Colonic mucosa (tissue), 4 donors: ENCODE measurements around the gene TUG1. TPM values are rescaled to one million over a fixed set of nuclear protein-coding genes. Genes with fewer than 3 reads are reported as not detected.

ENCODE experiments used
- DNase-seq: peaks from one replicate; pipeline ENCODE4 v3.0.0-alpha.2; 2020
- H3K27ac ChIP-seq: fragments of 200-600 bp; one replicate; pipeline ENCODE4 v1.8.0; 2021
- H3K27me3 ChIP-seq: fragments of 200-600 bp; one replicate; pipeline ENCODE4 v1.8.0; 2021
- H3K36me3 ChIP-seq: fragments of 200-600 bp; one replicate; pipeline ENCODE4 v1.8.0; 2021
- H3K4me1 ChIP-seq: fragments of 200-600 bp; one replicate; pipeline ENCODE4 v1.8.0; 2021; ENCODE audit warnings: mild to moderate bottlenecking
- H3K4me3 ChIP-seq: fragments of 200-600 bp; one replicate; pipeline ENCODE4 v1.8.0; 2021
- H3K9ac ChIP-seq, 2 donors: one replicate each; pipeline ENCODE4 v1.7.0; 2013; ENCODE audit warnings: control low read depth in 2 of 2, low read depth in 2 of 2, low read length in 2 of 2
- H3K9me3 ChIP-seq: fragments of 200-600 bp; one replicate; pipeline ENCODE4 v1.8.0; 2021
- intact Hi-C: fragments of 100-400 bp; cut with DNase I; formaldehyde crosslinking; loops from one replicate; pipeline ENCODE4 v1.14.1; 2022
- total RNA-seq, 2 donors: library from RNA; stranded (reverse); fragmentation: NEBNext Ultra II Directional in 1 of 2; extraction: Animal tissue kit (Norgen Biotek cat#: 25700) in 1 of 2; gene quantifications; one replicate each; pipeline ENCODE4 v1.2.1, GENCODE V29; 2021
- TF ChIP-seq, protein P1 (sequence below): fragments of 200-600 bp; IDR thresholded peaks from one replicate; pipeline ENCODE4 v1.8.0; 2022; ENCODE audit warnings: antibody characterized with exemption, mild to moderate bottlenecking
- donor health status: healthy.
- donor health status: DM: no; HTN: no; CAD: no.
- donor health status: DM: no; HTN: no; CAD: no.

Gene TUG1
- total RNA-seq, 2 donors from 2014 or later, result 63.0 to 66.6 TPM

DNA sequence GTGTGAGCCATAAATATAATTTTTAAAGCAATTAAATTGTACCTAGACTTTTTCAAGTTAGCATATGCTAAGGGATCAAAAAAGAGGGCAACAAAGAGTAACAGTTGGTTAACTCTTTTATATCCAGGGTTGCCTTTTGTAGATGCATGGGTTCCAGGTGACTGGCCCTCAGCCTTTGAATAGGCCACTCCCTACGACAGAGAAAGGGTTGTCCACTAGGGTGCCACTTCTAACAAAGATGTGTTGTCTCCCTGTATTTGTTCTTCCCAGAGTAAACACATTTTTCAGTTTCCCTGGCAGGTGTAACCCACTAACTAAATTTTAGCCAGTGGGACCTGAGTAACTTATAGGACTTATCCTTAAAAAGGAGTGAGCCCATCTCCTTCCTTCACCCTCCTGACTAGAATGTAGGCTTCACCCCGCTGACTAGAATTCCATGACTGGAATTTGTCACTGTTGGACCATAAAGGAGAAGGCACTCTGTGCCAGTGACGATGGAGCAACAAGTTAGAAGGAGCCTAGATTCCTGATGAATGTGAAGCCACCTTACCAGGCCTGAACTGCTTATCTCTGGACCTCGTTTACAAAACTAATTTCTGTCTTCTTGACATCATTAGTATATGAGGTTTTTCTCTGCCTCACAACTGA, 16.6 kb downstream of the TUG1 start:
- Histone ChIP-seq H3K4me3 (no peak overlapping the region), H3K27ac (no peak overlapping the region), H3K9me3 (no peaks in the 10 kb centered on the region), H3K9ac (no peak overlapping the region), H3K36me3 (no peaks in the 10 kb centered on the region), H3K4me1 (no peaks in the 10 kb centered on the region), H3K27me3 (no peaks in the 10 kb centered on the region)
- TF ChIP-seq, protein P1, sequence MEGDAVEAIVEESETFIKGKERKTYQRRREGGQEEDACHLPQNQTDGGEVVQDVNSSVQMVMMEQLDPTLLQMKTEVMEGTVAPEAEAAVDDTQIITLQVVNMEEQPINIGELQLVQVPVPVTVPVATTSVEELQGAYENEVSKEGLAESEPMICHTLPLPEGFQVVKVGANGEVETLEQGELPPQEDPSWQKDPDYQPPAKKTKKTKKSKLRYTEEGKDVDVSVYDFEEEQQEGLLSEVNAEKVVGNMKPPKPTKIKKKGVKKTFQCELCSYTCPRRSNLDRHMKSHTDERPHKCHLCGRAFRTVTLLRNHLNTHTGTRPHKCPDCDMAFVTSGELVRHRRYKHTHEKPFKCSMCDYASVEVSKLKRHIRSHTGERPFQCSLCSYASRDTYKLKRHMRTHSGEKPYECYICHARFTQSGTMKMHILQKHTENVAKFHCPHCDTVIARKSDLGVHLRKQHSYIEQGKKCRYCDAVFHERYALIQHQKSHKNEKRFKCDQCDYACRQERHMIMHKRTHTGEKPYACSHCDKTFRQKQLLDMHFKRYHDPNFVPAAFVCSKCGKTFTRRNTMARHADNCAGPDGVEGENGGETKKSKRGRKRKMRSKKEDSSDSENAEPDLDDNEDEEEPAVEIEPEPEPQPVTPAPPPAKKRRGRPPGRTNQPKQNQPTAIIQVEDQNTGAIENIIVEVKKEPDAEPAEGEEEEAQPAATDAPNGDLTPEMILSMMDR, result no peak
- DNase-seq, result no peak
- intact Hi-C loops, result no loop called here

DNA sequence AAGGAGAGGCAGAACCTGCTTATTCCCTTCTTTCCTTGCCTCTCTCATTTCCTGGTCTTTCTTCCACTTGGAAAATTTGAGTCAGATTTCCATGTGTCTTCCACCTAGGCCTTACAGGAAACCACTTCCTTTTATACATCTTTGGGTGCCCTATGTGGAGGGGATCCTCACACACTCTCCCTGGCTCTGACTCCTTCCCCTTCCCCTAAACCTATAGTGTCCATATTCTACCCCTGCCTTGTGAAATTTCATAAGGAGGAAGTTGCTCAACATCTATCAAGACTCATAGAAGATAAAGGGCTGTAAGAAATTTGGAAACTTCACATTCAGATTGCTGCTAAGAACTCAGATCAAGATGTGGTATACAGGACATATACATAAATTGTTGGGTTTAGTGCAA, 20.4 kb downstream of the TUG1 start:
- Histone ChIP-seq H3K9ac (no peak overlapping the region), H3K27ac (no peak overlapping the region), H3K36me3 (no peaks in the 10 kb centered on the region), H3K4me1 (no peaks in the 10 kb centered on the region), H3K9me3 (no peaks in the 10 kb centered on the region), H3K27me3 (no peaks in the 10 kb centered on the region), H3K4me3 (no peak overlapping the region)
- TF ChIP-seq, protein P1, result no peak
- no peak for DNase-seq
- intact Hi-C loops, result no loop called here

DNA sequence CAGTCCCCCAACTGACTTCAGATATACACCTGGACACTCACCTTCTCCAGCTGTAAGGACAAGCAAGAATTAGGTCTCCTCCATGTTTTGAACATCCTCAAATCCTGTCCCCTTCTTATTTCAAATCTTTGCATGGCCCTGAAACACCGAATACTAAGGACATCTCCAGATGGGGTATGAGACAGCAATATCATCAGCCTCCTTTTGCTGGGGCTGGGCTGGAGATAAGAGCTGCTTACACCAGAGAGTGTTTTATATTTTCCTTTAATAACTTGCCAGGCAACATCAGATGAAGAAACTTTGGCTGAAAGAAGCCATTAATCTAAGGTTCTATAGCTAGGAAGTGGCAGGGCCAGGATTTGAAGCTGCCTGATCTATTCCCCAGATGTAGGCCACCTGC, 21.6 kb downstream of the TUG1 start:
- H3K27me3 ChIP-seq, result no peaks in the 10 kb centered on the region
- H3K9me3 ChIP-seq, result no peaks in the 10 kb centered on the region
- no peak overlapping the region for H3K27ac ChIP-seq
- no peaks in the 10 kb centered on the region for H3K36me3 ChIP-seq
- no peak overlapping the region for H3K4me3 ChIP-seq
- H3K9ac ChIP-seq, result no peak overlapping the region
- no peak for DNase-seq
- H3K4me1 ChIP-seq, result no peaks in the 10 kb centered on the region
- intact Hi-C loops, result no loop called here
- TF ChIP-seq, protein P1, result no peak

DNA sequence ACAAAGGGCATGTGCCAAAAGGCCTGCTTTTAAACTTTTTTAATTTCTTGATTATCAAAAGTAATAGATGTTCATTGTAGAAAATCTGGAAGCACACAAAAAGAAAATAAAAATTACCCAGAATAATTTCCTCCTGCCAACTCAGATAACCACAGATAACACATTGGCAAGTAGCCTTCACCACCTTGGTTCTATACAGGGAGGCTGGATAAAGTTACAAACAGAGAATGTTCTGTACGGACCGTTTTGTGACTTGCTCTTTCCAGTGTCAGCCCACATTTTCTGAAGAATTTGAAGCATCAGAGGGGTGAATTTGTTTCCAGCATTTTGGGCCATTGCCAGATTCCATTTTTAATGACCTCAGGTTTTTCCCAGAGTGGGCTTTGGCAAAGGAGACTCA, 23.5 kb downstream of the TUG1 start:
- intact Hi-C loops, result no loop called here
- Histone ChIP-seq H3K27me3 (no peaks in the 10 kb centered on the region), H3K4me1 (no peaks in the 10 kb centered on the region), H3K4me3 (no peak overlapping the region), H3K9me3 (no peaks in the 10 kb centered on the region), H3K36me3 (no peaks in the 10 kb centered on the region), H3K27ac (no peak overlapping the region), H3K9ac (no peak overlapping the region)
- TF ChIP-seq, protein P1, result no peak
- no peak for DNase-seq

DNA sequence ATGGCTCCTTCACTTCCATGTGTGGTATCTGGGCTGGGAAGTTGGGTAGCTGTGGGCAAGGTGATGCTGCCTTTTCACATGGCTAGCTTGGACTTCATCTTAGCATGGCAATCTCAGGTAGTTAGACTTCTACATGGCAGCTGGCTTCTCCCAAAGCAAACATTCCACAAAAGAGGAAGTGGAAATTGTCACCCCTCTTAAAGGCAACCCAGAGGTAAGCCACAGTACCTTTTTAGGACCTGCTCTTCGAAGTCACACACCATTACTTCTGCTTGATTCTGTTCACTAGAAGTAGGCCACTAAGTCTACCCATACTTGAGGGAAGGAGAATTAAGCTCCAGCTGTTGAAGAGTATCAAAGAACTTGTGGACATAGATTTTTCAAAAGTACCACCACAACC, 25.9 kb downstream of the TUG1 start:
- intact Hi-C loops, result no loop called here
- Histone ChIP-seq H3K9ac (no peak overlapping the region), H3K4me1 (no peaks in the 10 kb centered on the region), H3K27me3 (no peaks in the 10 kb centered on the region), H3K9me3 (no peaks in the 10 kb centered on the region), H3K27ac (no peak overlapping the region), H3K4me3 (no peak overlapping the region), H3K36me3 (no peaks in the 10 kb centered on the region)
- TF ChIP-seq, protein P1, result no peak
- DNase-seq, result no peak
